ENCODE results near the gene CDC26. TPM values are rescaled to one million over a fixed set of nuclear protein-coding genes. Genes with fewer than 3 reads are reported as not detected.
A peak's percentile ranks its signal among the peaks of the same experiment; 100 is the strongest.

Gene CDC26
- total and polyA plus RNA-seq, 4 donors: 19.0 to 41.8 (median 23.8) TPM

GRCh38 chr9:113290052-113290607, 14.8 kb upstream of the CDC26 start:
- H3K4me3 ChIP-seq: no peak overlapping the region
- no peak for TF ChIP-seq CTCF (IDR thresholded peaks at IDR 0.05; ENCODE audit: control extremely low read depth, extremely low read depth)
- 89 to 93% methylated on average over 6 of the region's 6 CpGs for WGBS, 2 donors
- H3K9ac ChIP-seq (ENCODE audit: insufficient read depth in 1 of 2, low read length in 2 of 2): no peak overlapping the region
- no peaks in the 10 kb centered on the region for H3K27me3 ChIP-seq (ENCODE audit: control insufficient read depth in 3 of 3, insufficient read depth in 3 of 3, low read length in 2 of 3)
- peaks cover 39 to 56% (median 41%) of the 10 kb centered on the region in 4 donors for H3K36me3 ChIP-seq (ENCODE audit: control insufficient read depth in 4 of 4, insufficient read depth in 4 of 4, low read length in 4 of 4)
- DNase-seq: no peak
- H3K27ac ChIP-seq (ENCODE audit: low read depth in 1 of 2, low read length in 1 of 2): no peak overlapping the region
- H3K4me1 ChIP-seq (ENCODE audit: control insufficient read depth in 5 of 5, insufficient read depth in 5 of 5, low read length in 5 of 5): no peaks in the 10 kb centered on the region
- H3K9me3 ChIP-seq (ENCODE audit: control insufficient read depth in 4 of 4, insufficient read depth in 3 of 4, low read length in 3 of 4): peaks cover 0 to 1% (median 0%) of the 10 kb centered on the region in 4 donors
- no peak for ATAC-seq (ENCODE audit: insufficient read depth, low FRiP score)

- no peak for DNase-seq
- 95 to 100% methylated on average over 2 of the region's 2 CpGs for WGBS, 2 donors
- H3K36me3 ChIP-seq (ENCODE audit: control insufficient read depth in 4 of 4, insufficient read depth in 4 of 4, low read length in 4 of 4): peaks cover 42 to 65% (median 50%) of the 10 kb centered on the region in 4 donors
Observed at GRCh38 chr9:113289091-113289490, 13.7 kb upstream of the CDC26 start.

GRCh38 chr9:113281356-113281755, 6.0 kb upstream of the CDC26 start:
- Histone ChIP-seq H3K27me3 (ENCODE audit: control insufficient read depth in 3 of 3, insufficient read depth in 3 of 3, low read length in 2 of 3) (no peaks in the 10 kb centered on the region), H3K27ac (ENCODE audit: low read depth in 1 of 2, low read length in 1 of 2) (no peak overlapping the region), H3K4me3 (no peak overlapping the region), H3K36me3 (ENCODE audit: control insufficient read depth in 4 of 4, insufficient read depth in 4 of 4, low read length in 4 of 4) (peaks cover 34 to 60% (median 52%) of the 10 kb centered on the region in 4 donors), H3K4me1 (ENCODE audit: control insufficient read depth in 5 of 5, insufficient read depth in 5 of 5, low read length in 5 of 5) (peaks cover 0 to 4% (median 2%) of the 10 kb centered on the region in 5 donors), H3K9me3 (ENCODE audit: control insufficient read depth in 4 of 4, insufficient read depth in 3 of 4, low read length in 3 of 4) (no peaks in the 10 kb centered on the region), H3K9ac (ENCODE audit: insufficient read depth in 1 of 2, low read length in 2 of 2) (no peak overlapping the region)
- 97 to 98% methylated on average over 4 of the region's 4 CpGs for WGBS, 2 donors
- DNase-seq: no peak
- ATAC-seq (ENCODE audit: insufficient read depth, low FRiP score): no peak
- TF ChIP-seq CTCF (IDR thresholded peaks at IDR 0.05; ENCODE audit: control extremely low read depth, extremely low read depth): no peak

More at GRCh38 chr9:113289091-113289490, 13.7 kb upstream of the CDC26 start:
- no peak overlapping the region for H3K9ac ChIP-seq (ENCODE audit: insufficient read depth in 1 of 2, low read length in 2 of 2)
- no peak overlapping the region for H3K4me3 ChIP-seq
- H3K27ac ChIP-seq (ENCODE audit: low read depth in 1 of 2, low read length in 1 of 2): peak overlapping the region in 1 of 2 donors; percentile 43
- no peak for ATAC-seq (ENCODE audit: insufficient read depth, low FRiP score)
- peaks cover 0 to 1% (median 0%) of the 10 kb centered on the region in 4 donors for H3K9me3 ChIP-seq (ENCODE audit: control insufficient read depth in 4 of 4, insufficient read depth in 3 of 4, low read length in 3 of 4)
- no peaks in the 10 kb centered on the region for H3K27me3 ChIP-seq (ENCODE audit: control insufficient read depth in 3 of 3, insufficient read depth in 3 of 3, low read length in 2 of 3)
- no peak for TF ChIP-seq CTCF (IDR thresholded peaks at IDR 0.05; ENCODE audit: control extremely low read depth, extremely low read depth)
- H3K4me1 ChIP-seq (ENCODE audit: control insufficient read depth in 5 of 5, insufficient read depth in 5 of 5, low read length in 5 of 5): no peaks in the 10 kb centered on the region

GRCh38 chr9:113278840-113279239, 3.5 kb upstream of the CDC26 start:
- DNase-seq (no peak), ATAC-seq (ENCODE audit: insufficient read depth, low FRiP score) (no peak)
- no peaks in the 10 kb centered on the region for H3K27me3 ChIP-seq (ENCODE audit: control insufficient read depth in 3 of 3, insufficient read depth in 3 of 3, low read length in 2 of 3)
- no peak overlapping the region for H3K4me3 ChIP-seq
- peaks cover 26 to 43% (median 38%) of the 10 kb centered on the region in 4 donors for H3K36me3 ChIP-seq (ENCODE audit: control insufficient read depth in 4 of 4, insufficient read depth in 4 of 4, low read length in 4 of 4)
- no peak for TF ChIP-seq CTCF (IDR thresholded peaks at IDR 0.05; ENCODE audit: control extremely low read depth, extremely low read depth)
- H3K4me1 ChIP-seq (ENCODE audit: control insufficient read depth in 5 of 5, insufficient read depth in 5 of 5, low read length in 5 of 5): peaks cover 0 to 18% (median 7%) of the 10 kb centered on the region in 5 donors
- no peak overlapping the region for H3K9ac ChIP-seq (ENCODE audit: insufficient read depth in 1 of 2, low read length in 2 of 2)
- H3K27ac ChIP-seq (ENCODE audit: low read depth in 1 of 2, low read length in 1 of 2): no peak overlapping the region
- 91 to 93% methylated on average over 4 of the region's 4 CpGs for WGBS, 2 donors
- H3K9me3 ChIP-seq (ENCODE audit: control insufficient read depth in 4 of 4, insufficient read depth in 3 of 4, low read length in 3 of 4): no peaks in the 10 kb centered on the region

Measured in lung (tissue), 12 donors.